Smooth muscle cell (in vitro differentiated cells): ENCODE results near the gene PANX1. TPM values are rescaled to one million over a fixed set of nuclear protein-coding genes. Genes with fewer than 3 reads are reported as not detected.

Experiments
- DNase-seq: peaks from one replicate; lab custom pipeline; 2025; ENCODE audit not compliant: unreplicated experiment; lab: John Stamatoyannopoulos, UW
- H2AFZ ChIP-seq: fragments of 200-600 bp; sonication (generic); 2 replicates; pipeline ENCODE4 v1.6.0; 2016; ENCODE audit warnings: antibody characterized with exemption, low read depth, mild to moderate bottlenecking
- H3F3A ChIP-seq: fragments of 200-600 bp; sonication (generic); 2 replicates; pipeline ENCODE4 v1.6.0; 2017; ENCODE audit warnings: antibody characterized with exemption, low read depth
- H3K27ac ChIP-seq: fragments of 200-600 bp; sonication (generic); 2 replicates; pipeline ENCODE4 v1.5.1; 2016; ENCODE audit warnings: low read depth, mild to moderate bottlenecking
- H3K27me3 ChIP-seq: fragments of 200-600 bp; sonication (generic); 2 replicates; pipeline ENCODE4 v1.6.1; 2016; ENCODE audit warnings: low read depth, mild to moderate bottlenecking
- H3K36me3 ChIP-seq: fragments of 200-600 bp; sonication (generic); 2 replicates; pipeline ENCODE4 v1.5.1; 2016; ENCODE audit warnings: low read depth
- H3K4me1 ChIP-seq: fragments of 200-600 bp; sonication (generic); 2 replicates; pipeline ENCODE4 v1.5.1; 2016; ENCODE audit warnings: low read depth
- H3K4me2 ChIP-seq: fragments of 200-600 bp; sonication (generic); 2 replicates; pipeline ENCODE4 v1.6.0; 2016; ENCODE audit warnings: mild to moderate bottlenecking
- H3K4me3 ChIP-seq: fragments of 200-600 bp; sonication (generic); 2 replicates; pipeline ENCODE4 v1.5.1; 2016; ENCODE audit warnings: mild to moderate bottlenecking
- H3K79me2 ChIP-seq: fragments of 200-600 bp; sonication (generic); 2 replicates; pipeline ENCODE4 v1.6.0; 2016; ENCODE audit warnings: low read depth, mild to moderate bottlenecking
- H3K9ac ChIP-seq: fragments of 200-600 bp; sonication (generic); 2 replicates; pipeline ENCODE4 v1.6.0; 2016; ENCODE audit warnings: low read depth
- H3K9me3 ChIP-seq: fragments of 200-600 bp; sonication (generic); replicated peaks from 2 replicates; pipeline ENCODE4 v1.5.1; 2016; ENCODE audit warnings: low read depth
- H4K20me1 ChIP-seq: fragments of 200-600 bp; sonication (generic); 2 replicates; pipeline ENCODE4 v1.6.0; 2016; ENCODE audit warnings: low read depth
- CTCF ChIP-seq: fragments of 200-600 bp; sonication (generic); IDR thresholded peaks from 2 replicates; pipeline ENCODE4 v1.5.1; 2017; ENCODE audit warnings: borderline replicate concordance, mild to moderate bottlenecking, antibody characterized with exemption; ENCODE audit not compliant: insufficient read depth, poor library complexity, severe bottlenecking
- WGBS: methylation state at CpG from one replicate; pipeline ENCODE4 v1.1.7; 2016; ENCODE audit warnings: low lambda C conversion rate; 5-methylcytosine and 5-hydroxymethylcytosine counted together
- polyA plus RNA-seq: library from polyadenylated mRNA; unstranded; fragments of >200 nt; fragmentation: Nextera tagmentation; extraction: Ambion mirVana; gene quantifications from 2 replicates; pipeline ENCODE4 v1.2.1, GENCODE V29; 2016
- total RNA-seq: library from RNA; depleted of rRNA; stranded (reverse); fragments of >200 nt; gene quantifications from 2 replicates; pipeline ENCODE4 v1.2.3, GENCODE V29; 2014

PANX1 gene
- total and polyA plus RNA-seq, 2 experiments from 2014 or later = 32.2 to 81.2 TPM

DNA sequence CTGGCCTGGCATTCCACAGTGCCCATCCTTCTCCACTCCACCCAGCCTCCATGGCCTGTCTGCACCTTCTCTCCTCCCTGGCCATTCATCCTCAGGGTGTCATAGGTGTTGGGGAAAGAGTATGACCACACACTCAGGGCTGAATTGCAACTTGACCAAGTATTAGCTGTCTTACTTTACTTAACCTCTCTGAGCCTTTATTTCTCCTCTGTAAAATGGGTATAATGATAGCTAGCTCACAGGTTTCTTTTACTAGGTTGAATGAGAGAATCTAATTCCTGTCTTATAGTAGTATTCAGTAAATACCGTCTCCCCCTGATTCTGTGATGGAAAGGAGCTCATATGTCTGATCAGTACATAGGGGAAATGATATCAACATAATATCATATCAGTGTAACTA, 16.0 kb downstream of the PANX1 start:
- Histone ChIP-seq H3K27ac (no peak overlapping the region), H3F3A (peaks cover 13% of the 10 kb centered on the region), H3K79me2 (peaks cover 100% of the 10 kb centered on the region), H3K36me3 (no peaks in the 10 kb centered on the region), H3K27me3 (no peaks in the 10 kb centered on the region), H3K9ac (no peak overlapping the region), H3K4me3 (no peak overlapping the region), H3K9me3 (no peaks in the 10 kb centered on the region), H2AFZ (no peak overlapping the region), H4K20me1 (peaks cover 99% of the 10 kb centered on the region), H3K4me1 (peaks cover 37% of the 10 kb centered on the region), H3K4me2 (no peak overlapping the region)
- no peak for DNase-seq
- TF ChIP-seq CTCF = no peak
- 100% methylated on average over 1 of the region's 1 CpG for WGBS

DNA sequence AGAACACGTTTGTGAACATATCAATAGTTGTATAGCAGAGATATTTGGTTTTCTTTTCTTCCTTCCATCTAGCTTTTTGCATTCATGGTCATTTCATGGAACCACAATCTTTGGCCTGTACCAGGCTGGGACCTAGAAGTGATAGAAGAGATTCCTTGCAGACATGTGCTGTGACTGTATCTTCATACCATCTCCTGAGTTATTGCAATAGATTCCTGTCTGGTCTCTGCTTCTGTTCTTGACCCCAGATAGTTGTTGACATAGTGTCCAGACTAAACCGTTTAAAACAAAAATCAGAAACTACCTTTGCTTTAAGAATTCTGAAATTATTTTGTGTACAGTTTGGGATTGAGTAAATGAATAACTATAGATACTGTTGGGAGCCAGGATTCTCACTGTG, 16.8 kb downstream of the PANX1 start:
- TF ChIP-seq CTCF = no peak
- no peak for DNase-seq
- Histone ChIP-seq H3K9me3 (no peaks in the 10 kb centered on the region), H3K27ac (no peak overlapping the region), H3F3A (peaks cover 14% of the 10 kb centered on the region), H3K4me2 (no peak overlapping the region), H3K4me3 (no peak overlapping the region), H2AFZ (no peak overlapping the region), H3K4me1 (peaks cover 30% of the 10 kb centered on the region), H3K9ac (no peak overlapping the region), H3K36me3 (no peaks in the 10 kb centered on the region), H3K27me3 (no peaks in the 10 kb centered on the region), H4K20me1 (peaks cover 99% of the 10 kb centered on the region), H3K79me2 (peaks cover 100% of the 10 kb centered on the region)
- 78% methylated on average over 2 of the region's 2 CpGs for WGBS

DNA sequence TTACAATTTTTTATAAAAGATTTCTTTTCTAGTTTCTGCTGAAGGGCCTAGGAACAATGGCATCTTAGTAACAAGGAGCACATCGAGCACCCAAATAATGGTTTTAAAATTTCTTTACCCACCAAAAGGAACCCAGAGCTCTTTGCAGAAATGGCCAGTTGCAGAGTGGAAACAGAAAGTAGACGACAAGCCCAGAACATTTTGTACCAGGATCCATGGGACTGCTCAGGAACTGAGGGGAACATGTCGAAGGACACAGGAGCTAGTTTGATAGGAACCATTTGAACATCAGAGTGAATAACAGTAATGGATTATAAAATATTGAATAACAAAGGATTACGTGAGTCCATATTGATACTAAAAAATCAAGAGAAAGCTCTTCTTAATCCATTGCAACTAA, 17.3 kb downstream of the PANX1 start:
- Histone ChIP-seq H3K4me1 (peaks cover 30% of the 10 kb centered on the region), H3K79me2 (peaks cover 100% of the 10 kb centered on the region), H3K27me3 (no peaks in the 10 kb centered on the region), H3K27ac (no peak overlapping the region), H3K9me3 (no peaks in the 10 kb centered on the region), H3K4me2 (no peak overlapping the region), H3F3A (peaks cover 19% of the 10 kb centered on the region), H3K36me3 (no peaks in the 10 kb centered on the region), H2AFZ (no peak overlapping the region), H3K4me3 (no peak overlapping the region), H3K9ac (no peak overlapping the region), H4K20me1 (peaks cover 100% of the 10 kb centered on the region)
- WGBS = 97% methylated on average over 4 of the region's 4 CpGs
- no peak for DNase-seq
- no peak for TF ChIP-seq CTCF

DNA sequence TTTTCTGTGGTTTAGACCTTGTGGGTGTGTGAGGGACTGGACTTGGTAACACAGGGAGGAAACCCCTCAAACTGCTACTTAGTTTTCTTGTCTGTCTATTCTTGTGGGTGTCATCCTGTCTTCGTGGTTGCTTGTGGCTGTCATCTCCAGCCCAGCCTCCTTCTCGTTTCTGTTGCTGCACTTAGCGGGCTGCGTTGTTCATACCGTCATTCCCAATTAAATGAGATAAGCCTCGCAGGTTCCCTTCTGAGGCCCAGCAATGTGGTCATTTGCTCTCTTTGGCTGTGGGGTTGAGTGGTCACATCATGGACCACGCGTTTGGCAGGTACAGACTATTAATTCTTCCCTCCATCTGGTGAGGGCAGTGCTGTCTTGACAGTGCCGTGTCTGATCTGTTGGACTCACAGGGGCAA, 18.8 kb downstream of the PANX1 start:
- Histone ChIP-seq H3K79me2 (peaks cover 93% of the 10 kb centered on the region), H3K36me3 (no peaks in the 10 kb centered on the region), H2AFZ (no peak overlapping the region), H4K20me1 (peaks cover 99% of the 10 kb centered on the region), H3K27ac (no peak overlapping the region), H3F3A (peaks cover 20% of the 10 kb centered on the region), H3K9ac (no peak overlapping the region), H3K4me2 (no peak overlapping the region), H3K27me3 (no peaks in the 10 kb centered on the region), H3K4me3 (no peak overlapping the region), H3K9me3 (no peaks in the 10 kb centered on the region), H3K4me1 (peaks cover 21% of the 10 kb centered on the region)
- WGBS = 56% methylated on average over 9 of the region's 9 CpGs
- TF ChIP-seq CTCF = no peak
- DNase-seq = no peak
